Measurements from ENCODE around the gene MYBL2. TPM values are rescaled to one million over a fixed set of nuclear protein-coding genes. Genes with fewer than 3 reads are reported as not detected.

The MYBL2 gene
- polyA plus RNA-seq, 1 donor (not counting 4 experiments of a cell fraction or from before 2014, with no cell fraction given): 4.0 TPM

DNA sequence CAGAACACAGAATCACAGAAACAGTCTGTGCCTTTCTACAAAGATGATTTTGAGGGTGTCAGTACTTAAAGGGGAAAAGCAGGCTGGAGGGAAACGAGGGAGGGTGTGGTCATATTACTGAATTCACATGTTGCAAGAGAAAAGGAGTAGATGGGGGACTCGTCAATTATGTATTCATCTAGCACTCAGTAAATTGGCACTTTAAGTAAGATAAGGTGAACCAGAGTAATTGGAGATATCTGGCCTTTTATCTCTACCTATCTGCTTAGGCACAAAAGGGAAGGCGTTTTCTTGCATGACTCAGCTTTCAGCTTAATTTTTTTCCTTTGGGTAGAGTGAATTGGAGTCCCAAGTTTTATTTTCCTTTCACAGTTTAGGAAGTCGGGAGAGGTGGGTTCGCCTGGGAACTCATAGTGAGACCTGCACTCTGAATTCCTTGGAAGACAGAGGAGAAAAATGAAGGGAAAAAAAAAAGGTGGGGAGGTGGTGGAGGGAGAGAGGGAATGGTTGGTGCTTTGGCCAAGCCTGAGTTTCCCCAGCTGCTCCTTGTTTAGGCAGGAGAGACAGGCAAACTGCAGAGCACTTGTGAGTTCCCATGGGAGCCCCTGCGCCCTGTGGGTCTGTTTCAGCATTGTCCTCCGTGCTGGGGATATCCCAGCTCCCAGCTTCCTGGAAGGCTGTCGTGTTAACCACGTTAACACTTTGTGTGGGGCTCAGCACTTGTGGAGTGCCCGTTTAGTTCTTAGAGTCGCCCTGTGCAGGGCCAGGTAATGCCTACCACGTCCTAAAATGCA lies 79.6 kb downstream of the MYBL2 start:
- DNase-seq (ENCODE audit: low read depth, low spot score): no peak
- dilution Hi-C loops (cut with MboI; ENCODE audit: extremely low pct_ligation_motif_present, low sequenced_read_pairs): no loop called here

GRCh38 chr20:43748274-43748673 lies 81.4 kb downstream of the MYBL2 start:
- Histone ChIP-seq H3K79me2 (ENCODE audit: control insufficient read depth, insufficient read depth, low read length) (no peaks in the 10 kb centered on the region), H4K20me1 (ENCODE audit: control insufficient read depth, extremely low read depth, insufficient read depth, low read length) (no peaks in the 10 kb centered on the region), H3K36me3 (ENCODE audit: control insufficient read depth in 2 of 2, extremely low read depth in 1 of 2, insufficient read depth in 2 of 2, low read length in 2 of 2) (no peaks in the 10 kb centered on the region), H2AFZ (ENCODE audit: control insufficient read depth, low read length) (no peak overlapping the region), H3K9me1 (ENCODE audit: control insufficient read depth, extremely low read depth, insufficient read depth, low read length) (no peaks in the 10 kb centered on the region), H3K4me1 (ENCODE audit: control insufficient read depth, extremely low read depth, insufficient read depth, low read length) (peaks cover 13% of the 10 kb centered on the region), H3K9ac (ENCODE audit: control insufficient read depth, extremely low read depth, insufficient read depth, low read length) (no peak overlapping the region), H3K9me3 (ENCODE audit: control insufficient read depth, low read depth, low read length) (no peaks in the 10 kb centered on the region), H3K27me3 (ENCODE audit: control insufficient read depth, extremely low read depth, insufficient read depth, low read length) (no peaks in the 10 kb centered on the region), H3K27ac (ENCODE audit: control insufficient read depth, insufficient read depth, low read length) (no peak overlapping the region), H3K4me2 (ENCODE audit: control insufficient read depth, extremely low read depth, insufficient read depth, low read depth, low read length) (no peak overlapping the region), H3K4me3 (ENCODE audit: control insufficient read depth in 2 of 3, extremely low read depth in 1 of 3, insufficient read depth in 2 of 3, low read depth in 1 of 3, low read length in 3 of 3) (no peak overlapping the region)
- TF ChIP-seq CTCF (optimal IDR thresholded peaks at IDR 0.05 in 1 of 3, IDR thresholded peaks at IDR 0.05 in 1 of 3, conservative IDR thresholded peaks at IDR 0.05 in 1 of 3; ENCODE audit: extremely low read depth in 1 of 3, insufficient read depth in 2 of 3, low read length in 3 of 3) (no peak), EZH2 (IDR thresholded peaks at IDR 0.05; ENCODE audit: low read length) (no peak)
- no peak for FAIRE-seq
- DNase-seq (ENCODE audit: low read depth, low spot score): no peak
- dilution Hi-C loops (cut with MboI; ENCODE audit: extremely low pct_ligation_motif_present, low sequenced_read_pairs): no loop called here

More for the DNA sequence above, 79.6 kb downstream of the MYBL2 start:
- H3K27ac ChIP-seq (ENCODE audit: control insufficient read depth, insufficient read depth, low read length): no peak overlapping the region
- peak overlapping the region; percentile 12 for H2AFZ ChIP-seq (ENCODE audit: control insufficient read depth, low read length)
- no peak for FAIRE-seq
- no peaks in the 10 kb centered on the region for H3K9me3 ChIP-seq (ENCODE audit: control insufficient read depth, low read depth, low read length)
- no peaks in the 10 kb centered on the region for H3K36me3 ChIP-seq (ENCODE audit: control insufficient read depth in 2 of 2, extremely low read depth in 1 of 2, insufficient read depth in 2 of 2, low read length in 2 of 2)
- H3K9ac ChIP-seq (ENCODE audit: control insufficient read depth, extremely low read depth, insufficient read depth, low read length): no peak overlapping the region
- no peak overlapping the region for H3K4me3 ChIP-seq (ENCODE audit: control insufficient read depth in 2 of 3, extremely low read depth in 1 of 3, insufficient read depth in 2 of 3, low read depth in 1 of 3, low read length in 3 of 3)
- H3K27me3 ChIP-seq (ENCODE audit: control insufficient read depth, extremely low read depth, insufficient read depth, low read length): no peaks in the 10 kb centered on the region
- no peaks in the 10 kb centered on the region for H3K79me2 ChIP-seq (ENCODE audit: control insufficient read depth, insufficient read depth, low read length)
- H3K4me1 ChIP-seq (ENCODE audit: control insufficient read depth, extremely low read depth, insufficient read depth, low read length): peaks cover 11% of the 10 kb centered on the region
- H3K4me2 ChIP-seq (ENCODE audit: control insufficient read depth, extremely low read depth, insufficient read depth, low read depth, low read length): no peak overlapping the region
- H4K20me1 ChIP-seq (ENCODE audit: control insufficient read depth, extremely low read depth, insufficient read depth, low read length): no peaks in the 10 kb centered on the region
- TF ChIP-seq EZH2 (IDR thresholded peaks at IDR 0.05; ENCODE audit: low read length) (no peak), CTCF (optimal IDR thresholded peaks at IDR 0.05 in 1 of 3, IDR thresholded peaks at IDR 0.05 in 1 of 3, conservative IDR thresholded peaks at IDR 0.05 in 1 of 3; ENCODE audit: extremely low read depth in 1 of 3, insufficient read depth in 2 of 3, low read length in 3 of 3) (no peak)
- no peaks in the 10 kb centered on the region for H3K9me1 ChIP-seq (ENCODE audit: control insufficient read depth, extremely low read depth, insufficient read depth, low read length)
